Activated naive CD8-positive, alpha-beta T cell treated with anti-CD3 and anti-CD28 coated beads, Interleukin-2, amount 50 U/mL, for 24 hours (primary cell): Measurements from ENCODE around the gene C6orf132.

Experiments
- ATAC-seq: fragments of 150-1000 bp; cut with Tn5 transposase; one replicate; pipeline ENCODE4 v1.10.0; 2021
- DNase-seq: peaks from one replicate; pipeline ENCODE4 v3.0.0; 2021
- H3K27ac Mint-ChIP-seq: one replicate; pipeline ENCODE4 v1.8.0; 2021; ENCODE audit warnings: mild to moderate bottlenecking, mixed read lengths
- H3K27me3 Mint-ChIP-seq: one replicate; pipeline ENCODE4 v1.8.0; 2021; ENCODE audit warnings: mixed read lengths
- H3K36me3 Mint-ChIP-seq: one replicate; pipeline ENCODE4 v1.8.0; 2021; ENCODE audit warnings: low read depth, mixed read lengths
- H3K4me1 Mint-ChIP-seq: one replicate; pipeline ENCODE4 v1.8.0; 2021; ENCODE audit warnings: mixed read lengths
- H3K4me3 Mint-ChIP-seq: one replicate; pipeline ENCODE4 v1.8.0; 2021; ENCODE audit warnings: mild to moderate bottlenecking, moderate library complexity, mixed read lengths
- H3K9me3 Mint-ChIP-seq: one replicate; pipeline ENCODE4 v1.8.0; 2021; ENCODE audit warnings: mixed read lengths

C6orf132 gene

GRCh38 chr6:42135161-42135560 lies 7.3 kb downstream of the C6orf132 start:
- no peak overlapping the region for H3K27ac Mint-ChIP-seq

GRCh38 chr6:42133926-42134325 lies 8.5 kb downstream of the C6orf132 start:
- Mint-ChIP-seq H3K36me3 (no peaks in the 10 kb centered on the region), H3K27me3 (no peaks in the 10 kb centered on the region), H3K27ac (no peak overlapping the region), H3K4me1 (peaks cover 13% of the 10 kb centered on the region), H3K4me3 (no peak overlapping the region), H3K9me3 (no peaks in the 10 kb centered on the region)
- DNase-seq = no peak
- no peak for ATAC-seq

More at GRCh38 chr6:42135161-42135560, 7.3 kb downstream of the C6orf132 start:
- no peak for DNase-seq
- Mint-ChIP-seq H3K4me1 (peaks cover 13% of the 10 kb centered on the region), H3K27me3 (peaks cover 2% of the 10 kb centered on the region), H3K36me3 (no peaks in the 10 kb centered on the region), H3K4me3 (no peak overlapping the region), H3K9me3 (no peaks in the 10 kb centered on the region)
- no peak for ATAC-seq

- no peak for DNase-seq
- Mint-ChIP-seq H3K27ac (no peak overlapping the region), H3K4me1 (peaks cover 4% of the 10 kb centered on the region), H3K36me3 (no peaks in the 10 kb centered on the region), H3K9me3 (no peaks in the 10 kb centered on the region), H3K27me3 (no peaks in the 10 kb centered on the region), H3K4me3 (no peak overlapping the region)
- ATAC-seq = no peak
These were observed 10.9 kb downstream of the C6orf132 start for GRCh38 chr6:42131531-42131930.

GRCh38 chr6:42129360-42129676 lies 13.1 kb downstream of the C6orf132 start:
- Mint-ChIP-seq H3K4me3 (no peak overlapping the region), H3K4me1 (no peaks in the 10 kb centered on the region), H3K36me3 (no peaks in the 10 kb centered on the region), H3K27ac (no peak overlapping the region), H3K27me3 (no peaks in the 10 kb centered on the region), H3K9me3 (no peaks in the 10 kb centered on the region)
- no peak for ATAC-seq
- DNase-seq = no peak

GRCh38 chr6:42128460-42129359 lies 13.7 kb downstream of the C6orf132 start:
- no peak for DNase-seq
- no peak for ATAC-seq
- Mint-ChIP-seq H3K27me3 (no peaks in the 10 kb centered on the region), H3K4me1 (no peaks in the 10 kb centered on the region), H3K4me3 (no peak overlapping the region), H3K36me3 (no peaks in the 10 kb centered on the region), H3K27ac (no peak overlapping the region), H3K9me3 (no peaks in the 10 kb centered on the region)

GRCh38 chr6:42125663-42126062 lies 16.8 kb downstream of the C6orf132 start:
- Mint-ChIP-seq H3K27ac (no peak overlapping the region), H3K27me3 (no peaks in the 10 kb centered on the region), H3K4me1 (no peaks in the 10 kb centered on the region), H3K9me3 (no peaks in the 10 kb centered on the region), H3K4me3 (no peak overlapping the region), H3K36me3 (no peaks in the 10 kb centered on the region)
- no peak for DNase-seq
- ATAC-seq = no peak

GRCh38 chr6:42125231-42125630 lies 17.2 kb downstream of the C6orf132 start:
- Mint-ChIP-seq H3K36me3 (no peaks in the 10 kb centered on the region), H3K9me3 (no peaks in the 10 kb centered on the region), H3K27ac (no peak overlapping the region), H3K27me3 (no peaks in the 10 kb centered on the region), H3K4me3 (no peak overlapping the region), H3K4me1 (no peaks in the 10 kb centered on the region)
- no peak for DNase-seq
- no peak for ATAC-seq

- H3K4me3 Mint-ChIP-seq = no peak overlapping the region
- H3K9me3 Mint-ChIP-seq = no peaks in the 10 kb centered on the region
- DNase-seq (no peak), ATAC-seq (no peak)
- H3K36me3 Mint-ChIP-seq = no peaks in the 10 kb centered on the region
- H3K4me1 Mint-ChIP-seq = no peaks in the 10 kb centered on the region
- H3K27me3 Mint-ChIP-seq = no peaks in the 10 kb centered on the region
- H3K27ac Mint-ChIP-seq = no peak overlapping the region
These were observed 18.1 kb downstream of the C6orf132 start for GRCh38 chr6:42124223-42124836.

- H3K4me3 Mint-ChIP-seq = no peak overlapping the region
- no peak overlapping the region for H3K27ac Mint-ChIP-seq
- no peaks in the 10 kb centered on the region for H3K9me3 Mint-ChIP-seq
- no peaks in the 10 kb centered on the region for H3K4me1 Mint-ChIP-seq
- no peaks in the 10 kb centered on the region for H3K36me3 Mint-ChIP-seq
- H3K27me3 Mint-ChIP-seq = no peaks in the 10 kb centered on the region
- DNase-seq (no peak), ATAC-seq (no peak)
These were observed 18.9 kb downstream of the C6orf132 start for GRCh38 chr6:42123379-42124103.

GRCh38 chr6:42120895-42121865 lies 21.2 kb downstream of the C6orf132 start:
- ATAC-seq = no peak
- Mint-ChIP-seq H3K36me3 (no peaks in the 10 kb centered on the region), H3K9me3 (no peaks in the 10 kb centered on the region), H3K4me1 (no peaks in the 10 kb centered on the region), H3K27me3 (peaks cover 10% of the 10 kb centered on the region), H3K4me3 (no peak overlapping the region), H3K27ac (no peak overlapping the region)
- no peak for DNase-seq

GRCh38 chr6:42118162-42119001 lies 24.0 kb downstream of the C6orf132 start:
- no peak overlapping the region for H3K4me3 Mint-ChIP-seq
- no peaks in the 10 kb centered on the region for H3K36me3 Mint-ChIP-seq
- ATAC-seq = no peak

GRCh38 chr6:42117843-42118161 lies 24.6 kb downstream of the C6orf132 start:
- H3K27ac Mint-ChIP-seq = no peak overlapping the region
- ATAC-seq = no peak
- no peak for DNase-seq
- H3K27me3 Mint-ChIP-seq = peaks cover 10% of the 10 kb centered on the region
- H3K36me3 Mint-ChIP-seq = no peaks in the 10 kb centered on the region
- no peak overlapping the region for H3K4me3 Mint-ChIP-seq
- no peaks in the 10 kb centered on the region for H3K4me1 Mint-ChIP-seq
- no peaks in the 10 kb centered on the region for H3K9me3 Mint-ChIP-seq

More at GRCh38 chr6:42118162-42119001, 24.0 kb downstream of the C6orf132 start:
- peaks cover 10% of the 10 kb centered on the region for H3K27me3 Mint-ChIP-seq
- no peaks in the 10 kb centered on the region for H3K9me3 Mint-ChIP-seq
- no peak for DNase-seq
- no peaks in the 10 kb centered on the region for H3K4me1 Mint-ChIP-seq
- no peak overlapping the region for H3K27ac Mint-ChIP-seq

GRCh38 chr6:42113936-42114636 lies 28.3 kb downstream of the C6orf132 start:
- Mint-ChIP-seq H3K4me3 (no peak overlapping the region), H3K36me3 (no peaks in the 10 kb centered on the region), H3K27ac (no peak overlapping the region), H3K27me3 (peaks cover 10% of the 10 kb centered on the region), H3K9me3 (no peaks in the 10 kb centered on the region), H3K4me1 (no peaks in the 10 kb centered on the region)
- ATAC-seq (no peak), DNase-seq (no peak)
